ENCODE data around the gene NPIPB8.
"Not testable (repeated sequence)": the region's sequence is repeated elsewhere in the genome, so short reads cannot be mapped to it uniquely, and the experiment has no call there.

Gene NPIPB8

DNA sequence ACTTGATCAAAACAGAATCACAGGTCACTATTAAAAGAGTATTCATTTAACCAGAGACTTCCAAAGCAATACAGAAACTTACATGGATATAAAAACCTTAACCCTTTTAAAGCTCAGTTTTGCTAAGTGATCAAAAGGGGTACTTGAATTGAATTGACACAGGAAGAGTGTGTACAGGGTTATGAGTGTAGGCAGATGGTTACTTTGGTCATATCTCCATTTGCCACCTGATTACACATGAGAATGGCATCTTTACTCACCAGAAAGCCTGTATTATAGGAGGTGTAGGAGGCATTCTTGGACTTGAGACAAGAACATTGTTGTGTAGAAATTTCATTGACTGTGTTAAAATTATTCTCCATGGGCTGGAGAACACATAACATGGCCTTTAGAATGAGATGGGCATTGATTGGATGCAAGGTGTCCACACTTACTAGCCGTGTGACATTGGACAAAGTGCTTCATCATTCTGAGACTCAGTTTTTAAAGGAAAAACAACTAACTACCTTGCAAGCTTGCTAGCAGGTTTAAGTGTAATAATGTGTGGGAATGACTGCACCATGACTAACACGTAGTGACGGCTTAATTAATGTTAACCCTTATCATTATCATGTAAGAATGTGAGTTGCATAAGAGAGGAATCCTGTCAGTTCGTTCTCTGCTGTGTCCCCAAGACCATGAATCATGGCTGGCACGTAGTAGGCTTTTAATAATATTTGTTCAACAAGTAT lies 1.6 kb upstream of the NPIPB8 start:
- not testable (repeated sequence) for DNase-seq (ENCODE audit: low read depth)

- not testable (repeated sequence) for DNase-seq (ENCODE audit: low read depth)
Measured at GRCh38 chr16:28638359-28638758, 494 bp downstream of the NPIPB8 start.

DNA sequence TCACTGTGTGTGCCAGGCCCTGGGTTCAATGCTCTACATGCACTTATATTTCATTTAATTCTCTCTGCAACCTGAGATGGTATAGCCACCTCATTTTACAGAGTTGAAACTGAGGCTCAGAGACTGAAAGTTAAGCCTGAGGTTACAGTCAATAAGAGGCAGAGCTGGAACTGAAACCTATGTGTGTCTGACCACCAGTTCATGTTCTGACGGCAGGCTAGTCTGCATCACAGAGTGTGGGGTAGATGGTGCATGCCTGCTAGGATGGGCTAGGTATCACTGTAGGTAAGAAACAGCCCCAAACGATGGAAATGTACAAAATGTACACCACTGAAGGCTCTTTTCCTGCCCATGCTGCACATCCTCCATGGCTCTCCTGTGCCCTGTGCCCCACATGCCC lies 2.1 kb downstream of the NPIPB8 start:
- not testable (repeated sequence) for DNase-seq (ENCODE audit: low read depth)

DNA sequence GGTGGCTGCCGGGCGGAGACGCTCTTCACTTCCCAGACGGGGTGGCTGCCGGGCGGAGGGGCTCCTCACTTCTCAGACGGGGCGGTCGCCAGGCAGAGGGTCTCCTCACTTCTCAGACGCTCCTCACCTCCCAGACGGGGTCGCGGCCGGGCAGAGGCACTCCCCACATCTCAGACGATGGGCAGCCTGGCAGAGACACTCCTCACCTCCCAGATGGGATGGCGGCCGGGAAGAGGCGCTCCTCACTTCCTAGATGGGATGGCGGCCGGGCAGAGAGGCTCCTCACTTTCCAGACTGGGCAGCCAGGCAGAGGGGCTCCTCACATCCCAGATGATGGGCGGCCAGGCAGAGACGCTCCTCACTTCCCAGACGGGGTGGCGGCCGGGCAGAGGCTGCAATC lies 28.4 kb downstream of the NPIPB8 start:
- not testable (repeated sequence) for DNase-seq (ENCODE audit: low read depth)

DNA sequence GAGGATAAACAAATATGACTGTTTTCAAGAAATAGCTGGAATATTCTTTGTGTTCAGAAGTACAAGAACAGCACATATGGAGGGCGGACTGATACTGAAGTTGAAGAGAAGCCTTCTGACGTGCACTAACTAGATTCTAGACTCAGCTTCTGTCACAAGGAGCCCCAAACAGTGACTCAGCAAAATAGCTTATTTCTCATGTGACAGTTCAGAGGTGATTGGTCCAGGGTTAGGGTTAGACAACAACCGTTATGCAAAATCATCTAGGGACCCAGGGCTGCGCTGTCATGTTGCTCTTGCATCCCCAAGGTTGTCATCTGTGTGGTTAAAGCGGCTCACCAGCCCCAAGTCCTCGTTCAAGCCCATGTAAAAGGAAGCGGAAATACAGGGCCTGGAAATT lies 29.6 kb downstream of the NPIPB8 start:
- DNase-seq (ENCODE audit: low read depth), result not testable (repeated sequence)

- DNase-seq (ENCODE audit: low read depth), result not testable (repeated sequence)
Measured at GRCh38 chr16:28668199-28668598, 30.3 kb downstream of the NPIPB8 start.

GRCh38 chr16:28688327-28688952 lies 50.6 kb downstream of the NPIPB8 start:
- not testable (repeated sequence) for DNase-seq (ENCODE audit: low read depth)

GRCh38 chr16:28689425-28689824 lies 51.6 kb downstream of the NPIPB8 start:
- DNase-seq (ENCODE audit: low read depth), result not testable (repeated sequence)

GRCh38 chr16:28691722-28692121 lies 53.9 kb downstream of the NPIPB8 start:
- not testable (repeated sequence) for DNase-seq (ENCODE audit: low read depth)

- DNase-seq (ENCODE audit: low read depth), result not testable (repeated sequence)
Measured at GRCh38 chr16:28693257-28693950, 55.5 kb downstream of the NPIPB8 start.

- not testable (repeated sequence) for DNase-seq (ENCODE audit: low read depth)
Measured at GRCh38 chr16:28699792-28700191, 61.9 kb downstream of the NPIPB8 start.

DNA sequence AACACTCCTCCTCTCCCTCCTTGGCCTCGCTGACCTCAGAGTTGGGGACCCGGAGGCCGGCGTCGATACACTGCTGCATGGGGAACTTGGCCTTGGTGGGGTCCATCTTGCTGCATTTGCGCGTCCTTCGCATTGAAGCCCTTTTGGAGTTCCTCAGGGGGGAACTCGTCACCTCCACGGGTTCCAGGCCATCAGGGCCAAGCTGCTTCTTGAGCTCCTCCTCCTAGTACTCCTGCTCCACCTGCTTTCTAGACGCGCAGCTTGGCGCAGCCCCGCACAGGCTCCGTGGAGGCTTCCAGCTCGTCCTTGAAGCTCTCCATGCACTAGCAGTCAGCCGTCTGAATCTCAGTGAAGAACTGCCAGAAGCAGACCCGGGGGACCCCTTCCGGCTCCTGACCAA lies 62.5 kb downstream of the NPIPB8 start:
- not testable (repeated sequence) for DNase-seq (ENCODE audit: low read depth)

GRCh38 chr16:28701384-28701783 lies 63.5 kb downstream of the NPIPB8 start:
- DNase-seq (ENCODE audit: low read depth), result not testable (repeated sequence)

DNA sequence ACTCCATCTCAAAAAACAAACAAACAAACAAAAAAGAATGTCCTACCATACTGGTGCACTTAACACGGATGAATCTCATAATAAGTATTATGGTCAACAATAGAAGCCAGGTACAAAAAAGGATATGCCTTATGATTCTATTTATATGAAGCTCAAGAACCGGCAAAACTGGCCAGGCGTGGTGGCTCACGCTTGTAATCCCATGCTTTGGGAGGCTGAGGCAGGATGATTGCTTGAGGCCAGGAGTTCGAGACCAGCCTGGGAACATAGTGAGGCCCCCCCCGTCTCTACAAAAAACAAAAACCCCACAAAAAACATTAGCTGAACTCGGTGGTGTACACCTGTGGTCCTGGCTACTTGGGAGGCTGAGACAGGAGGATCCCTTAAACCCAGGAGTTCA lies 66.4 kb downstream of the NPIPB8 start:
- not testable (repeated sequence) for DNase-seq (ENCODE audit: low read depth)
